ENCODE data around the gene FAM25C. TPM values are rescaled to one million over a fixed set of nuclear protein-coding genes. Genes with fewer than 3 reads are reported as not detected.

FAM25C gene
- polyA plus RNA-seq, 1 experiment = not detected

Small RNAs within 50 kb of the gene (small RNA-seq; reads per million reads assigned to genes)
- not detected for gene RNA5SP315 (ENCODE audit: insufficient read length, low read depth)

Other genes with a start within 250 kb of the FAM25C start
- 0.11 and 0.17 TPM in 2 replicates for gene SYT15B, start 236.2 kb downstream of the FAM25C start, polyA plus RNA-seq (2011; rRNA removed)
- gene NPY4R2, start 81.1 kb downstream of the FAM25C start, polyA plus RNA-seq (2011; rRNA removed) = 0.06 TPM in 1 of 2 replicates, not detected in the other

All from AG04450 (cell line).